ENCODE results near the gene CARF.
"Not testable (repeated sequence)": the region's sequence is repeated elsewhere in the genome, so short reads cannot be mapped to it uniquely, and the experiment has no call there.

Gene CARF

GRCh38 chr2:202933958-202934357, 21.9 kb downstream of the CARF start:
- no peak for TF ChIP-seq Cebpa-rat (IDR thresholded peaks at IDR 0.05)
- Histone ChIP-seq H3K4me1 (no peaks in the 10 kb centered on the region), H3K36me3 (peaks cover 36% of the 10 kb centered on the region), H3K4me3 (no peak overlapping the region), H3K9ac (no peak overlapping the region), H3K4me2 (no peak overlapping the region), H4K20me1 (no peaks in the 10 kb centered on the region), H3K27ac (no peak overlapping the region), H3K27me3 (no peaks in the 10 kb centered on the region), H3K9me3 (peaks cover 7% of the 10 kb centered on the region; the same call in 1 of the 2 replicates)

- no peaks in the 10 kb centered on the region for H4K20me1 ChIP-seq
- H3K27ac ChIP-seq = no peak overlapping the region
- no peak overlapping the region for H3K4me2 ChIP-seq
- H3K4me3 ChIP-seq = no peak overlapping the region
- H3K4me1 ChIP-seq = no peaks in the 10 kb centered on the region
- H3K27me3 ChIP-seq = no peaks in the 10 kb centered on the region
- no peak for TF ChIP-seq Cebpa-rat (IDR thresholded peaks at IDR 0.05)
- peaks cover 7% of the 10 kb centered on the region; the same call in 1 of the 2 replicates for H3K9me3 ChIP-seq
- H3K9ac ChIP-seq = no peak overlapping the region
- H3K36me3 ChIP-seq = peaks cover 36% of the 10 kb centered on the region
Observed at GRCh38 chr2:202934456-202934855, 22.4 kb downstream of the CARF start.

GRCh38 chr2:202938960-202939359, 26.9 kb downstream of the CARF start:
- Histone ChIP-seq H3K9ac (no peak overlapping the region), H4K20me1 (no peaks in the 10 kb centered on the region), H3K4me2 (no peak overlapping the region), H3K9me3 (no peaks in the 10 kb centered on the region), H3K4me1 (no peaks in the 10 kb centered on the region), H3K27me3 (no peaks in the 10 kb centered on the region), H3K4me3 (no peak overlapping the region), H3K27ac (no peak overlapping the region), H3K36me3 (peaks cover 27% of the 10 kb centered on the region)
- TF ChIP-seq Cebpa-rat (IDR thresholded peaks at IDR 0.05) = no peak

- H3K27ac ChIP-seq = no peak overlapping the region
Observed at GRCh38 chr2:202941771-202942170, 29.7 kb downstream of the CARF start.

GRCh38 chr2:202944408-202944807, 32.3 kb downstream of the CARF start:
- Histone ChIP-seq H3K36me3 (peaks cover 29% of the 10 kb centered on the region), H3K4me1 (no peaks in the 10 kb centered on the region), H3K27me3 (no peaks in the 10 kb centered on the region), H3K9me3 (peaks cover 21% of the 10 kb centered on the region), H3K4me3 (no peak overlapping the region), H4K20me1 (no peaks in the 10 kb centered on the region), H3K9ac (no peak overlapping the region), H3K4me2 (no peak overlapping the region), H3K27ac (no peak overlapping the region)
- no peak for TF ChIP-seq Cebpa-rat (IDR thresholded peaks at IDR 0.05)

More at GRCh38 chr2:202941771-202942170, 29.7 kb downstream of the CARF start:
- no peak overlapping the region for H3K9ac ChIP-seq
- no peak for TF ChIP-seq Cebpa-rat (IDR thresholded peaks at IDR 0.05)
- no peak overlapping the region for H3K4me2 ChIP-seq
- H3K36me3 ChIP-seq = peaks cover 24% of the 10 kb centered on the region; the same call in 1 of the 2 replicates
- H3K27me3 ChIP-seq = no peaks in the 10 kb centered on the region
- peaks cover 4% of the 10 kb centered on the region for H3K9me3 ChIP-seq
- H4K20me1 ChIP-seq = no peaks in the 10 kb centered on the region
- H3K4me3 ChIP-seq = no peak overlapping the region
- no peaks in the 10 kb centered on the region for H3K4me1 ChIP-seq

- H3K9me3 ChIP-seq = peaks cover 21% of the 10 kb centered on the region
- no peaks in the 10 kb centered on the region for H4K20me1 ChIP-seq
- no peak overlapping the region for H3K4me2 ChIP-seq
- no peaks in the 10 kb centered on the region for H3K27me3 ChIP-seq
- peaks cover 26% of the 10 kb centered on the region for H3K36me3 ChIP-seq
- no peaks in the 10 kb centered on the region for H3K4me1 ChIP-seq
- no peak overlapping the region for H3K4me3 ChIP-seq
- no peak overlapping the region for H3K9ac ChIP-seq
- no peak for TF ChIP-seq Cebpa-rat (IDR thresholded peaks at IDR 0.05)
- H3K27ac ChIP-seq = no peak overlapping the region
Observed at GRCh38 chr2:202944816-202945215, 32.7 kb downstream of the CARF start.

GRCh38 chr2:202945497-202945896, 33.4 kb downstream of the CARF start:
- H3K36me3 ChIP-seq = peaks cover 24% of the 10 kb centered on the region
- H3K9me3 ChIP-seq = peaks cover 21% of the 10 kb centered on the region
- no peak overlapping the region for H3K4me3 ChIP-seq
- no peaks in the 10 kb centered on the region for H3K27me3 ChIP-seq
- H3K9ac ChIP-seq = no peak overlapping the region
- no peak overlapping the region for H3K27ac ChIP-seq
- TF ChIP-seq Cebpa-rat (IDR thresholded peaks at IDR 0.05) = no peak
- no peak overlapping the region for H3K4me2 ChIP-seq
- H4K20me1 ChIP-seq = no peaks in the 10 kb centered on the region
- no peaks in the 10 kb centered on the region for H3K4me1 ChIP-seq

GRCh38 chr2:202949333-202949732, 37.3 kb downstream of the CARF start:
- peaks cover 15% of the 10 kb centered on the region for H3K36me3 ChIP-seq
- H3K4me2 ChIP-seq, H3K4me3 ChIP-seq, H3K9ac ChIP-seq, H3K4me1 ChIP-seq, H4K20me1 ChIP-seq, H3K27ac ChIP-seq, H3K27me3 ChIP-seq: not testable (repeated sequence)
- peaks cover 21% of the 10 kb centered on the region for H3K9me3 ChIP-seq

- peaks cover 12% of the 10 kb centered on the region for H3K36me3 ChIP-seq
- no peaks in the 10 kb centered on the region for H3K27me3 ChIP-seq
- no peaks in the 10 kb centered on the region for H3K4me1 ChIP-seq
- TF ChIP-seq Cebpa-rat (IDR thresholded peaks at IDR 0.05) = no peak
- H3K27ac ChIP-seq = no peak overlapping the region
- no peak overlapping the region for H3K4me3 ChIP-seq
- peaks cover 21% of the 10 kb centered on the region for H3K9me3 ChIP-seq
- H3K9ac ChIP-seq = no peak overlapping the region
- H4K20me1 ChIP-seq = no peaks in the 10 kb centered on the region
- H3K4me2 ChIP-seq = no peak overlapping the region
Observed at GRCh38 chr2:202950592-202950991, 38.5 kb downstream of the CARF start.

GRCh38 chr2:202960524-202960923, 48.4 kb downstream of the CARF start:
- Histone ChIP-seq H3K27ac (no peak overlapping the region), H3K4me3 (no peak overlapping the region), H3K36me3 (peaks cover 18% of the 10 kb centered on the region), H3K4me2 (no peak overlapping the region), H3K9me3 (no peaks in the 10 kb centered on the region), H3K27me3 (no peaks in the 10 kb centered on the region), H4K20me1 (no peaks in the 10 kb centered on the region), H3K9ac (no peak overlapping the region), H3K4me1 (no peaks in the 10 kb centered on the region)
- TF ChIP-seq Cebpa-rat (IDR thresholded peaks at IDR 0.05) = no peak

- no peak overlapping the region for H3K27ac ChIP-seq
- no peak overlapping the region for H3K9ac ChIP-seq
- no peak for TF ChIP-seq Cebpa-rat (IDR thresholded peaks at IDR 0.05)
- H3K4me2 ChIP-seq = no peak overlapping the region
- peaks cover 6% of the 10 kb centered on the region for H3K36me3 ChIP-seq
- no peak overlapping the region for H3K4me3 ChIP-seq
- H3K4me1 ChIP-seq = no peaks in the 10 kb centered on the region
- H4K20me1 ChIP-seq = no peaks in the 10 kb centered on the region
- H3K9me3 ChIP-seq = no peaks in the 10 kb centered on the region
- no peaks in the 10 kb centered on the region for H3K27me3 ChIP-seq
Observed at GRCh38 chr2:202963712-202964111, 51.6 kb downstream of the CARF start.
